GM20431 (cell line): ENCODE results near the gene UBR2.
"Not testable (repeated sequence)": the region's sequence is repeated elsewhere in the genome, so short reads cannot be mapped to it uniquely, and the experiment has no call there.

Experiments used
- in situ Hi-C: fragments of 300-500 bp; cut with MseI, MboI; formaldehyde crosslinking; loops from one replicate; pipeline ENCODE4 v1.15.0; 2020; ENCODE audit warnings: low sequenced_read_pairs; ENCODE audit not compliant: unreplicated experiment

Gene UBR2

DNA sequence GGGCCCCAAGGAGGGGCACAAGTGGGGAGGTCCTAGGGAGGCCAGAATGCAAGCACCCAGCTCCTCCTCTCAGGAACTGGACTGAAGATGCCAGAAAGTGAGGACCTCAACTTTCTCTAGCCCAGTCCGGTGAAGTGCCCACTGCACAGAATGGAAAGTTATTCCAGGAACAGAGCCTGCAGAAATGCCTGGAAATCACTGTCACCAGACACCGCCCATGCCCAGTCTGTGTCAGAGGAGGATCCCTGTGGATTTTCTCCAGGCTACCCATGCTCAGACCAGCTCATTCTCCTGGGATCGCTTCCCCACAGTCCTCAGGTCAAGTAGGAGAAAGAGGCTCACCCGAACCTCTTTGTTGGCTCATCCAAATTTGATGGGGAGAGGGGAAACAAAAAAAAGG is 152.0 kb downstream of the UBR2 start:
- in situ Hi-C loops: no loop called here

DNA sequence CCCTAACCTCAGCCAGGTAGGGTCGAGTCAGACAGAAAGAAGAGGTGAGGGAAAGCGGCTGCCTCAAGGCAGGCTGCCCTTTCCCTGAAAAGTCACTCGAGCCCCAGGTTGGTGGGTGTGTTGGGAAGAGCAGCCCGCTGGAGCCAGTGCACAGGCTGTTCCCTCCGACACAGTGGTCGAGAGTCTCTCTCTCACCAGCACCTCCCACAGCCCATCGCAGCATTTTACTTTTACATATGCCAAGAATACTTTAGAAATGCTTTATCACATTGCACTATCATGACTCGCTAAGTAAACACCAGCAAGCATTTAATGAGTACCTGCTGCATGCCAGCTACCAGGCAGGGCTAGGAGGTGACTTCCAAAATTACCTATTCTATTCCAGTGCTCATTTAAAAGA is 156.9 kb downstream of the UBR2 start:
- in situ Hi-C loops: no loop called here

DNA sequence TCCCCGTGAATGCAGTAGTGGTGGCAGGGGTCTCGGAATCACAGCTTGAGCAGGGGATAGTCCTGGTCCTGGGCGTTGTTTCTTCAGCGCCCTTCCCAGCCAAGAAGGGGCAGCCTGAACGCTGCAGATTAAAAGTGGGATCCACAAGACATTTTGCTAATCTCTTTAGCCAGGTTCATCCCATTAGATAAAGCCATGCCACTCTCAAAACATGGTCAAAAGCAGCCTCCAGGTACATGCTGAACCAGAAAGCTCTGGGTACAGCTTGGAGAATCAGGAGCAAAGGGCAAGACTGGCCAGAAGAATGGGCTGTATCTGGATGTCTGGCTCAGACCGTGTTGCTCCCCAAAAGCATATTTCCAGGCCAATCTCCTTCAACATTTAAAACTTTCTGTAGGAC is 158.7 kb downstream of the UBR2 start, which contains the start of gene PRPH2:
Gene PRPH2, minus strand, starts transcription at position 101 of the 400 bp plus-strand sequence. CDS start 263 bp downstream, outside the sequence.
- in situ Hi-C loops: no loop called here

DNA sequence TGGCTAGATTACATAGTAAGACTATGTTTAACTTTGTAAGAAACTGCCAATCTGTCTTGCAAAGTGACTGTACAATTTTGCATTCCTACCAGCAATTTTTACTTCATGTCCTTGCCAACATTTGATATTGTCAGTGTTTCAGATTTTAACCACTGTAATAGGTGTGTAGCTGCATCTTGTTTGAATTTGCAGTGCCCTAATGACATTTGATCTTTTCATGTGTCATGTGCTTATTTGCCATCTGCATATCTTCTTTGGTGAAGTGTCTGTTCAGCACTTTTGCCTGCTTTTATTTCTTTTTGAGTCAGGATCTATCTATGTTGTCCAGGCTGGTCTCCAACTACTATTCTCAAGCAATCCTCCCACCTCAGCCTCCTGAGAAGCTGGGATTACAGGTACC is 161.0 kb downstream of the UBR2 start:
- in situ Hi-C loops: no loop called here

DNA sequence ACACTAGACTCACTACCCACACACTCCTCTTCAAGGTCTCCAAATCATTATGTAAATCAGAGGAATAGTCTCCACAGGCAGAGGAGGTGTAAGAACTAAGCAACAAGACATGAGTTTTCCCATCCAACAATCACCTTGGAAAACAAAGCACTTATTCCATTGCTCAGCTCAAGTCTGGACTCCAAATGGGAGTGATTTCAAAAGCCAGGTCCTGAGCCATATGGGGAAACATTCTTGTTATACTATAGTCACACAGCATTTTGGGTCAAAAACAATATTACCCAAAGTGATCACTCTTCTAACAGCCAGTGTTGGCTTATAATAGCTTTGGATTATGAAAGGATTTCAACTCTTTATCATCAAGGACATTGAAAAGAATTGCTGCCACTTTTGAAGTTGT is 162.2 kb downstream of the UBR2 start:
- in situ Hi-C loops: no loop called here

DNA sequence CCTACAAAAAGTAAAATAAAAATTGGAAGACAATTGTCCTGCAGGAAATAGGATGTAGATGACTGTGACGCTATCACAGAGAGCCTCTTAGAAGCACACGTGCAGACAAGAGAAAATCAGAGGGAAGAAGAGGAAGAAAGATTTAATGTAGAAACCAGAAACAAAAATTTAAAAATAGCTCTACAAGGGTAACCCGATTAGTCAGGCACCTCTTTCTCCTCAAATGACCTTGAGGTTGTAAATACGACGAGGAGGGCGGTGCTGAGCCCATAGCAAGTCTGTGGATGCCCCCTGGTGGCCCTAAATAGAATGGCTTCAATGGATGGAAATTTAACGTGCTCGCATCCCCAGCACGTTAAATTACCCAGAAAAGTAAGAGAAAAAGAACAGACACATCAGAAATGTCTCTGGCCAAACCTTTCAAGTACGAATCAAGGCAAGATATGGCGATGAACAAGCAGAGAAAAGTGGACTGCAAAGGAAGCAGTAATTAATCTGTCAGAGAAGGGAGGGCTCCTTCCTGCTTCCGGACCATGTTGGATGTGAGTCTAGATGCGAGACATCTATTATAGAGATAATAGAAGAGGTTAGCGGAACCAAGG is 162.8 kb downstream of the UBR2 start:
- in situ Hi-C loops: no loop called here

DNA sequence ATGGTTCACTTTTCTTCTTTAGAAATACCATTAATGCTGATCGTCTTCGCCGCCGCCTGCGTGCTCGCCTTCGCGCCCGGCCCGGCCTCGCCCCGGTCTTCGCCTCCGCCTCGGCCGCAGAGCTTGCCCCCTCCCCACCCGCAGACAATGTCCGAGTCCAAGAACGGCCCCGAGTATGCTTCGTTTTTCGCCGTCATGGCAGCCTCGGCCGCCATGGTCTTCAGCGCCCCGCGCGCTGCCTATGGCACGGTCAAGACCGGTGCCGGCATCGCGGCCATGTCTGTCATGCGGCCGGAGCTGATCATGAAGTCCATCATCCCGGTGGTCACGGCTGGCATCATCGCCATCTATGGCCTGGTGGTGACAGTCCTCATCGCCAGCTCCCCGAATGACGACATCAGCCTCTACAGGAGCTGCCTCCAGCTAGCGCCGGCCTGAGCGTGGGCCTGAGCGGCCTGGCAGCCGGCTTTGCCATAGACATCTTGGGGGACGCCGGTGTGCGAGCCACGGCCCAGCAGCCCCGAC is 163.3 kb downstream of the UBR2 start:
- in situ Hi-C loops: no loop called here

DNA sequence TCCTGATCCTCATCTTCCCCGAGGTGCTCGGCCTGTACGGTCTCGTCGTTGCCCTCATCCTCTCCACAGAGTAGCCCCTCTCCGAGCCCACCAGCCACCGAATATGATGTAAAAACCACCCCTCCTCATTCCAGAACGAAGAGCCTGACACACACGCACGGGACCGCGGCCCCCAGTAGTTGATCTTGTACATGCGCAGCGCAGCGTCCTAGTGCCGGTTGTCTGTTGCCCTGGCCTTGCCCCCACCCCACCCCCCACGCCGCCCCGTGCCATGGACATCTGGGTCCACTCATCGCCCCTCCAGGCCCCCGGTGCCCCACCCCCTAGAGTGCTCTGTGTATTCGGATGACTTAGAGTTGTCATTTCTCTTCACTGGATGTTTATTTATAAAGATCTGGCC is 163.8 kb downstream of the UBR2 start:
- in situ Hi-C loops: no loop called here

DNA sequence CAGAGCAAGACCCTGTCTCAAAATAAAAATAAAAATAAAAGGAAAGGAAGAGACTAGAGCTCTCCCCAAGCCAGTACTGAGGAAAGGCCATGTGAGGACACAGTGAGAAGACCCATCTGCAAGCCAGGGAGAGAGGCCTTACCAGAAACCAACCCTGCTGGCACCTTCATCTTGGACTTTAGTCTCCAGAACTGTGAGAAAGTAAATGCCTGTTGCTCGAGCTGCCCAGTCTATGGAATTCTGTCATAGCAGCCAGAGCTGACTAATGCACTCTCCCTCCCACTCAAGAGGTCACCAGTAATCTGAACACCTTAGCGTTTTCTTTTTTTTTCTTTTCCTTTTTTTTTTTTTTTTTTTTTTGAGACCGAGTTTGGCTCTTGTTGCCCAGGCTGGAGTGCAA is 165.9 kb downstream of the UBR2 start:
- in situ Hi-C loops: no loop called here

DNA sequence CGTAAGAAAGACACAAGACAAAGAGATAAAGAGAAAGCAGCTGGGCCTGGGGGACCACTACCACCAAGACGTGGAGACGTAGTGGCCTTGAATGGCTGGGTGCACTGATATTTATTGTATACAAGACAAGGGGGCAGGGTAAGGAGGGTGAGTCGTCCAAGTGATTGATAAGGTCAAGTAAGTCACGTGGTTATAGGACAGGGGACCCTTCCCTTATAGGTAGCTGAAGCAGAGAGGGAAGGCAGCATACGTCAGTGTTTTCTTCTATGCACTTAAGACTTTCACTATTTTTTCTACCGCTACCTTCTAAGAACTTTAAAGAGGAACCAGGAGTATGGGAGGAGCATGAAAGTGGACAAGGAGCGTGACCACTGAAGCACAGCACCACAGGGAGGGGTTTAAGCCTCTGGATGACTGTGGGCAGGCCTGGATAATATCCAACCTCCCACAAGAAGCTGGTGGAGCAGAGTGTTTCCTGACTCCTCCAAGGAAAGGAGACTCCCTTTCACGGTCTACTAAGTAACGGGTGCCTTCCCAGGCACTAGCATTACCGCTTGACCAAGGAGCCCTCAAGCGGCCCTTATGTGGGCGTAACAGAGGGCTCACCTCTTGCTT is 170.1 kb downstream of the UBR2 start:
- in situ Hi-C loops: not testable (repeated sequence)

DNA sequence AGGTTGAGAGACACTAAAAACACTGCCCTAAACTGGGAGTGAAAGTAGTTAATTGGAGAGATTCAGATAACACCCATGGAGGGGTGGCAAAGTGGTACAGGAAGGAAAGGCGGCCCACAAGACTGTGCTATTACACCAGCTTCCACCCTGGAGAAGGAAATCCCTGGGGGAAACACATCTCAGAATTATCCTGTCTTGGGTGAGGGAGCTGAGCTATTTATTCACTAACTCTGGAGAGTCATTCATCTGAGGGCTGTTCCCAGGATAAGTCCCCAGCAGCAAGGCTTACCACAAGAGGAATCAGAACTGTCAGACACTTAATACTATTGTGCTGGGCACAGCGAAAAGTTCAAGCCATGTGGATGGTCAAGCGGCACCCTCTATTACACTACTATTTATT is 172.1 kb downstream of the UBR2 start:
- in situ Hi-C loops: no loop called here

DNA sequence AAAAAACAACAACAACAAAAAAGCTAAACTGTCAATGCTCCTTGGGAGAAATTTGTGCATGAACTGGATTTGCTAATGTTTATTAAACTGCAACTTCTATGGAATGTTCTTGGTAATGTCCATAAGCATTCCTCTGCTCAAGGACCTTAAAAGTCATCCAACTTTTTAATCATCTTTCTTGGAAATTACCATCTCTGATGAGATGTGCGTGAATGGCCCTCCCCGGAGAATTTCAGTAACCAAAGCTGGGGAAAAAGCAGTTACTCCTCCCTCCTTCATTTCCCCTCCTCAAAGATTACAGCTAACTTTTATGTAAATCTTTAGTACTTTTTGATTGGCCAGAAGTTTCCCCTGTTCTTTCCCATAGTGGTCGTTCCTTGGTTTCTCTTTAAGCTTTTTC is 176.9 kb downstream of the UBR2 start:
- in situ Hi-C loops: no loop called here

DNA sequence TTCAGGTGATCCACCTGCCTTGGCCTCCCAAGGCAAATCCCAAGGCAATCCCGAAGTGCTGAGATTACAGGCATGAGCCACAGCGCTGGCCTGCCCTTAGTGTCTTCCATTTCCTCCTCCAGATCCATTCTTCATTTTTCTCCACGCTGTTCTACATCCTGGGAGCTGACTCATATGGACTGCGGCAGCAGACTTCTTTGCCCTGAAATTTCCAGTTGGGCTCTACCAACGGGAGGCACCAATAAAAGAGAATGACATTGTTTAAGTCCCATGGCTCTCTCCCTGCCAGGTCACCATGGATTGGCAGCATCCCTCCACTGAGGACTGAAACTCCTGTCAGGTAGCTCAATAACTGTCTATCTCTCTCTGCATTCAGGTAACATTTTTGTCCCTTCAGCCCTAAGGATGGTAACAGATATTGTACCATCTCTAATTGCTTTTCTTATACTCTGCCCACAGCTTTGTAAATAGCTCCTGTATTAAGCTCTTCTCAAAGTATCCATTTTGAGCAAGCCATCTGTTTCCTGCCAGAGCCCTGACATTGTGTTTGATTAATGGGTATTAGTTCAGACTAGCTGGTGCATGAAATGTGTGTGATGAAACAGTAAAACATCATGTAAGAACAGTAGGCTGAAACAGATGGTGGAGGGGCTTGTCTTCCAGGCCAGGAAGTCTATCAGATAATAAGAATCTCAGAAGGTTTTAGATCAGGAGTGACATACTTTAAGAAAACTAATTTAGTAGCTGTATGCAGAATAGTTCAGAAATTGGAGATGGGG is 178.5 kb downstream of the UBR2 start:
- in situ Hi-C loops: no loop called here
